T-helper 2 cell treated with Interferon-gamma antibody and Interleukin-4, amounts not matched to agents 5 μg/mL and 100 μg/mL, for 36 hours (primary cell): ENCODE results near the gene GPC3.
"Not testable (repeated sequence)": the region's sequence is repeated elsewhere in the genome, so short reads cannot be mapped to it uniquely, and the experiment has no call there.

ENCODE experiments used
- DNase-seq: peaks from one replicate; pipeline ENCODE4 v3.0.0; 2021; ENCODE audit warnings: low spot score
- H3K27ac Mint-ChIP-seq: one replicate; pipeline ENCODE4 v1.8.0; 2021; ENCODE audit warnings: mild to moderate bottlenecking, mixed read lengths
- H3K27me3 Mint-ChIP-seq: one replicate; pipeline ENCODE4 v1.8.0; 2021; ENCODE audit warnings: low read depth, mixed read lengths
- H3K36me3 Mint-ChIP-seq: one replicate; pipeline ENCODE4 v1.8.0; 2021; ENCODE audit warnings: low read depth, mixed read lengths
- H3K4me1 Mint-ChIP-seq: one replicate; pipeline ENCODE4 v1.8.0; 2021; ENCODE audit warnings: low read depth, mixed read lengths
- H3K4me3 Mint-ChIP-seq: one replicate; pipeline ENCODE4 v1.8.0; 2022; ENCODE audit warnings: mild to moderate bottlenecking, moderate library complexity, mixed read lengths
- H3K9me3 Mint-ChIP-seq: one replicate; pipeline ENCODE4 v1.8.0; 2021; ENCODE audit warnings: mixed read lengths

GPC3 gene

GRCh38 chrX:133985164-133985966 is at the start of gene GPC3:
Gene GPC3 (minus strand): TSS chrX:133985594.
- Mint-ChIP-seq H3K27me3 (peaks cover 40% of the 10 kb centered on the region), H3K4me1 (peaks cover 3% of the 10 kb centered on the region), H3K27ac (no peak within 1 kb of the TSS), H3K9me3 (no peaks in the 10 kb centered on the region), H3K36me3 (no peaks in the 10 kb centered on the region), H3K4me3 (peak within 1 kb of the TSS; percentile 76)
- DNase-seq = peak; percentile 36

GRCh38 chrX:134032441-134032840 is 47.0 kb upstream of the GPC3 start:
- Mint-ChIP-seq H3K27ac (no peak overlapping the region), H3K9me3 (no peaks in the 10 kb centered on the region), H3K4me3 (no peak overlapping the region), H3K27me3 (no peaks in the 10 kb centered on the region), H3K4me1 (no peaks in the 10 kb centered on the region), H3K36me3 (no peaks in the 10 kb centered on the region)
- no peak for DNase-seq

- H3K9me3 Mint-ChIP-seq = no peaks in the 10 kb centered on the region
- peak; percentile 8 for DNase-seq
- no peaks in the 10 kb centered on the region for H3K27me3 Mint-ChIP-seq
- peaks cover 8% of the 10 kb centered on the region for H3K4me1 Mint-ChIP-seq
- no peaks in the 10 kb centered on the region for H3K36me3 Mint-ChIP-seq
- no peak overlapping the region for H3K27ac Mint-ChIP-seq
- H3K4me3 Mint-ChIP-seq = peak overlapping the region; percentile 24
Measured at GRCh38 chrX:134026565-134027311, 41.3 kb upstream of the GPC3 start.

- no peak for DNase-seq
- Mint-ChIP-seq H3K4me3 (peak overlapping the region; percentile 24), H3K27me3 (no peaks in the 10 kb centered on the region), H3K27ac (no peak overlapping the region), H3K4me1 (peaks cover 8% of the 10 kb centered on the region), H3K36me3 (no peaks in the 10 kb centered on the region), H3K9me3 (no peaks in the 10 kb centered on the region)
Measured at GRCh38 chrX:134025986-134026545, 40.7 kb upstream of the GPC3 start.

- no peaks in the 10 kb centered on the region for H3K27me3 Mint-ChIP-seq
- DNase-seq = no peak
- H3K36me3 Mint-ChIP-seq = no peaks in the 10 kb centered on the region
- peaks cover 8% of the 10 kb centered on the region for H3K4me1 Mint-ChIP-seq
- H3K9me3 Mint-ChIP-seq = no peaks in the 10 kb centered on the region
- H3K27ac Mint-ChIP-seq = no peak overlapping the region
- H3K4me3 Mint-ChIP-seq = no peak overlapping the region
Measured at GRCh38 chrX:134024686-134025377, 39.4 kb upstream of the GPC3 start.

GRCh38 chrX:134023851-134024281 is 38.5 kb upstream of the GPC3 start:
- H3K27ac Mint-ChIP-seq = no peak overlapping the region
- H3K4me1 Mint-ChIP-seq = peaks cover 8% of the 10 kb centered on the region
- no peaks in the 10 kb centered on the region for H3K36me3 Mint-ChIP-seq
- H3K9me3 Mint-ChIP-seq = no peaks in the 10 kb centered on the region
- H3K27me3 Mint-ChIP-seq = no peaks in the 10 kb centered on the region
- H3K4me3 Mint-ChIP-seq = no peak overlapping the region
- DNase-seq = no peak

- Mint-ChIP-seq H3K4me1 (no peaks in the 10 kb centered on the region), H3K27me3 (no peaks in the 10 kb centered on the region), H3K9me3 (no peaks in the 10 kb centered on the region), H3K36me3 (no peaks in the 10 kb centered on the region), H3K4me3 (no peak overlapping the region), H3K27ac (no peak overlapping the region)
- DNase-seq = no peak
Measured at GRCh38 chrX:134020910-134021309, 35.5 kb upstream of the GPC3 start.

- H3K4me1 Mint-ChIP-seq = no peaks in the 10 kb centered on the region
- DNase-seq = no peak
- H3K4me3 Mint-ChIP-seq = no peak overlapping the region
- H3K27ac Mint-ChIP-seq = no peak overlapping the region
- H3K27me3 Mint-ChIP-seq = no peaks in the 10 kb centered on the region
- H3K9me3 Mint-ChIP-seq = no peaks in the 10 kb centered on the region
- no peaks in the 10 kb centered on the region for H3K36me3 Mint-ChIP-seq
Measured at GRCh38 chrX:134019567-134020206, 34.3 kb upstream of the GPC3 start.

- not testable (repeated sequence) for H3K36me3 Mint-ChIP-seq, H3K4me1 Mint-ChIP-seq, H3K27ac Mint-ChIP-seq, DNase-seq, H3K27me3 Mint-ChIP-seq, H3K4me3 Mint-ChIP-seq, H3K9me3 Mint-ChIP-seq
Measured at GRCh38 chrX:134016309-134016708, 30.9 kb upstream of the GPC3 start.

GRCh38 chrX:134015510-134015909 is 30.1 kb upstream of the GPC3 start:
- not testable (repeated sequence) for H3K4me3 Mint-ChIP-seq, H3K36me3 Mint-ChIP-seq, H3K27me3 Mint-ChIP-seq, H3K4me1 Mint-ChIP-seq, H3K9me3 Mint-ChIP-seq, H3K27ac Mint-ChIP-seq, DNase-seq

- no peaks in the 10 kb centered on the region for H3K27me3 Mint-ChIP-seq
- no peak for DNase-seq
- H3K9me3 Mint-ChIP-seq = no peaks in the 10 kb centered on the region
- no peak overlapping the region for H3K4me3 Mint-ChIP-seq
- H3K27ac Mint-ChIP-seq = no peak overlapping the region
- H3K36me3 Mint-ChIP-seq = no peaks in the 10 kb centered on the region
- no peaks in the 10 kb centered on the region for H3K4me1 Mint-ChIP-seq
Measured at GRCh38 chrX:134013524-134013923, 28.1 kb upstream of the GPC3 start.

GRCh38 chrX:134013092-134013497 is 27.7 kb upstream of the GPC3 start:
- H3K9me3 Mint-ChIP-seq = no peaks in the 10 kb centered on the region
- no peak overlapping the region for H3K4me3 Mint-ChIP-seq
- DNase-seq = peak; percentile 4
- no peaks in the 10 kb centered on the region for H3K27me3 Mint-ChIP-seq
- H3K27ac Mint-ChIP-seq = no peak overlapping the region
- H3K4me1 Mint-ChIP-seq = no peaks in the 10 kb centered on the region
- no peaks in the 10 kb centered on the region for H3K36me3 Mint-ChIP-seq

GRCh38 chrX:134010690-134011089 is 25.3 kb upstream of the GPC3 start:
- no peak for DNase-seq
- Mint-ChIP-seq H3K27me3 (no peaks in the 10 kb centered on the region), H3K4me3 (no peak overlapping the region), H3K4me1 (peaks cover 5% of the 10 kb centered on the region), H3K36me3 (no peaks in the 10 kb centered on the region), H3K9me3 (no peaks in the 10 kb centered on the region), H3K27ac (no peak overlapping the region)
